Activated CD4-positive, alpha-beta T cell treated with anti-CD3 and anti-CD28 coated beads, Interleukin-2, Interleukin-4, amounts not matched to agents 100 ng/mL and 50 ng/mL, durations not matched to agents 16 hours and 8 hours (primary cell): ENCODE measurements around the gene ARHGAP15.

Experiments
- DNase-seq: peaks from one replicate; pipeline ENCODE4 v3.0.0-alpha.2; 2020; ENCODE audit warnings: low spot score

ARHGAP15 gene

GRCh38 chr2:143169105-143169504, 39.9 kb downstream of the ARHGAP15 start:
- no peak for DNase-seq

- DNase-seq = no peak
These were observed 42.6 kb downstream of the ARHGAP15 start for GRCh38 chr2:143171817-143172216.

GRCh38 chr2:143175438-143175837, 46.2 kb downstream of the ARHGAP15 start:
- peak; percentile 9 for DNase-seq

GRCh38 chr2:143176606-143177005, 47.4 kb downstream of the ARHGAP15 start:
- no peak for DNase-seq

DNA sequence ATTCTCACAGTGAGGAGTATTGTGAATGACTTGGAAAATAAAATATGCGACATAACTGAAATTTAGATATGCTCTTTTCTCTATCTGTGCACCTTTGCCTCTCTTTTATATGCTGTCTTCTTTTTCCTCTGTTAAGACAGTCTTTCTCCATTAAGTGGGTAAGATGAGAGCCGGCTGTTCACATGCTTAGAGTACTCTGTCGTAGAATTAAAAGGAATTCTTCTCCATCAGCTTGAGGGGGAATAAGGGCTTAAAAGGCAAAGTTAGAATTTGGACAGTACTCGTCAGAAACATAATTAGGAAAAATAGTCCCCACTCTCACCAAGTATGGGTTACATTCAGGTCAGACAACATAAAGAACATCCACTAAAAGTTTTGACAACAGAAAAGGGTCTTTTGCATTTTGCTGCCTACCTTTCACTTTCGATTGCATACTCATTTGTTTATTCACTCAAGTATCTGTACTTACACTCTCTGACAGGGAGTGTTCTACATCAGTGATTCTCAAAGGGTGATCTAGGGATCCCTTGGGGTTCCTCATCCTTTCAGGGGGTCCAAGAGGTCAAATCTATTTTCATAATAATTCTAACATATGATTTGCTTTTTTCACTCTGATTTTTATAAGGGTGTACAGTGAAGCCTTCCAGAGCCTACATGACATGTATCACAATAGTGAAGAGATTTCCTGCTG, 48.0 kb downstream of the ARHGAP15 start:
- DNase-seq = peak; percentile 2

DNA sequence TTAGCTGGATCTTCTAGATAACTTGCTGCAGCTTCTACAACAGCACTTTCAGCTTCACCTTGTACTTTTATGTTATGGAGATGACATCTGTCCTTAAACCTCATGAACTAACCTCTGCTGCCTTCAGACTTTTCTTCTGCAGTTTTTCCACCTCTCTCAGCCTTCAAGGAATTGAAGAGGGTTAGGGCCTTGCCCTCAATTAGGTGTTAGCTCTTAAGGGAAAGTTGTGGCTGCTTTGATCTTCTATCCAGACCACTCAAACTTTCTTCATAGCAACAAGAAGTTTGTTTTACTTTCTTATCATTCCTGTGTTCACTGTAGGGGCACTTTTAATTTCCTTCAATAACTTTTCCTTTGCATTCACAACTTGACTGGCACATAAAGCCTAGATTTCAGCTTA, 52.3 kb downstream of the ARHGAP15 start:
- no peak for DNase-seq

DNA sequence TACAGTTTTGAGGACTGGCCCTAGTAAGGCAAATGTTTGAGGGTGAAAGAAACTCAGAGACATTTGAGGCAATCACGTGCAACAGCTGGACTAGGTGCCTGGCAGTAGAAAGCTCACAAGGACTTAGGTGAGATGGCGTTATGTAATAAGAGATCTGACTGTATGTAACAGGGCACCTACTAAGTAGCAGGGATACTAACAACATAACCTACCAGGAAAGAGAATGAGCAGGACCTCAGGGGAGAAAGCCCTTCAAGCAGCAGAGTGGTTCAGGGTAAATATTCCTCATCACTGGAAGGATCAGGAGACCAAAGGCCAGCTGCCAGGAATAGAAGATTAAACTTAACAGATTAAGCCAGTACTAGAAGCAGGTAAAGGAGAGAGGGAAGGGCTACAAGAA, 53.4 kb downstream of the ARHGAP15 start:
- no peak for DNase-seq

- DNase-seq = peak; percentile 22
These were observed 54.7 kb downstream of the ARHGAP15 start for GRCh38 chr2:143183804-143184463.

DNA sequence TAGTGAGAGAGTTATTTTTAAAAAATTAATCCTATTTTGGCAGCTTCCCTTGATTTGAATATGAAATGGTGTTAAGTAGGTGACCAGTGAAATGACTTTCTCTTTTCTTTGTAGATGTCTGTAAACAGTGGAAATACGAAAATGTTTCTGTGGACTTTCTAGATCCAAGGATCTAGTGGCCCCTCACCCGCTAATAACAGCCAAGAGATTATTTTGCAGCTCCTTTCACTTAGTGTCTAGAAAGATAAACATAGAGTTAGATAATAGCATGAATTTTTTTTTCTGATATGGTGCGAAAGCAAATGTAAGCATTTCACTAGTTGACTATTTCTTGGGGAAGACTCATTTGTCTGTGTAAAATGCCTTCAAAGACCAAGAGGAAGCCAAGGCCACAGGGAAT, 57.7 kb downstream of the ARHGAP15 start:
- no peak for DNase-seq

- DNase-seq = no peak
These were observed 61.2 kb downstream of the ARHGAP15 start for GRCh38 chr2:143190431-143190830.

DNA sequence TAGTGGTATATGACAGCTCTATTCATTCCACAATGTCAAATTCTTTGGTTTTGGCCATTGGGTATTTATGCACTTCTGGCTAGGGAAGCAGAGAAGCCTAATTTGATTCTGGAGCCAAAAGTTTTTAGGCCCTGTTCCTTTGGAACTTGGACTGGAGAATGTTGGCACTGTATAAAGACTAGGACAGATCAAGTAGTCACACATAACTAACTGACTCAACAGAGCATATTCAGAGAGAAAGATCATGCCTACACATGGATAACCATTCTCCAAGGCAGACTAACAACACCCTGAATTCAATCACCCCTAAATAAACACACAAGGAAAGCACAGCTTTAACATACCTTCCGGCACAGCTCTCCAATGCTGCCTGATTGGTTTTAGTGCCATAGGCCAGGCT, 62.9 kb downstream of the ARHGAP15 start:
- DNase-seq = no peak

- DNase-seq = no peak
These were observed 63.5 kb downstream of the ARHGAP15 start for GRCh38 chr2:143192716-143193115.

- DNase-seq = no peak
These were observed 63.9 kb downstream of the ARHGAP15 start for GRCh38 chr2:143193121-143193520.

DNA sequence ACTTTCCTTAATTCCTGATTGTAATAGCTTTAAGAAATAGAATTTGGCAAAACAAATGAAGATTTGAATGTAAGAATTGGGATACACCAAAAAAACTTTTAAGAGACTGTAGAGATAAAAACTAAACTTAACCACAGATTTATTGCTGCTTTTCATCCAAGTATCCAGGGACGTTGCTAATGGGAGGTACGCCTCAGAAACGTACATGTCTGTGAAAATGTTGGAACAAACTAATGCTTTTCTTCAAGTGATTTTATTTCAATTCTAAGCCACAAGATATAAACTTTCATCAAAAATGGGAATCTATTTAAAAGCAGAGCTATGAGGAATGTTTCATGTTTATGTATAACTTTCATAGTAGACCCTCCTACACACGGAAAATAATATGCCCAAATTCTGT, 66.3 kb downstream of the ARHGAP15 start:
- DNase-seq = no peak

- DNase-seq = no peak
These were observed 74.8 kb downstream of the ARHGAP15 start for GRCh38 chr2:143204062-143204461.

DNA sequence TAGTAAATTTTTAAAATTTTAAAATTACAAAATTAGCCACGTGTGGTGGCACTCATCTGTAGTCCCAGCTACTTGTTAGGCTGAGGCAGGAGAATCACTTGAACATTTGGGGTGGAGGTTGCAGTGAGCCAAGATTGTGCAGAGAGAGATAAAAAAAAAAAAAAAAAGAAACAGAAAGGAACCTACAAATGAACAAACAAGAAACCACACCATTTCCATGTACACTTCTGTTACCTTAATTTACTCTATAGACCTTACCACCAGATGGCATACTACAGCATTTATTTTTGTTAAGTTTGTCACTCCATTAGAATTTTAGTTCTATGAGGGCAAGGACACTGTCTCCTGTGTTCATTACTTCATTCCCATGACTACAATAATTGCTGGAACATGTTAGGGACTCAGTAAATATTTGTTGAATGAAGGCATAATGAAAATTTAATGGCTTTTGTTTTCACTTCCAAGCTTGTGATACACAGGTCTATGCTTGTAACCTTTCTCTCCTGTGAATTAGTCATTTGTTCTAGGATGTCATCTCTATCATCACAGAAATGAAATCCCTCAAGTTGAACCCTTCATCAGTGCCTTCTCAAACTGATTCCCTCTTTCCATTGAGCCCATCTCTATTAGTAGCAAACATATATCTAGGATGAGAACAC, 76.0 kb downstream of the ARHGAP15 start:
- DNase-seq = peak; percentile 35

GRCh38 chr2:143209570-143210445, 80.6 kb downstream of the ARHGAP15 start:
- no peak for DNase-seq

DNA sequence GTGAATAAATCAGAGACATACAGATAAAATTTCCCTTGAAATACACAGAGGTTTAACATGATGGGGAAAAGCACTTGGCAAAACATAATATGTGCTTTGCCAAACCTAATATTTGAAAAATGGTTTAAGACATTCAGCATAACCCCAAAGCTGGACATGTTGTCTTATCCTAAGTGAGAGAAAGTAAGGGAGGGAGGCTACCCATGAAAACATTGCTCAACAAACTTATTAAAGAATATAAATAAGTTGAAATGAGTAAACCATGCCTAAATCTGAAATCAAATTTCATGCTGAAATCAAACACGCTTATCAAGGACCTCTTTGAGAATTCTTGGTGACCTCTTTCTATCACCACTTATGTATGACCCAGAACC, 81.2 kb downstream of the ARHGAP15 start:
- DNase-seq = no peak

DNA sequence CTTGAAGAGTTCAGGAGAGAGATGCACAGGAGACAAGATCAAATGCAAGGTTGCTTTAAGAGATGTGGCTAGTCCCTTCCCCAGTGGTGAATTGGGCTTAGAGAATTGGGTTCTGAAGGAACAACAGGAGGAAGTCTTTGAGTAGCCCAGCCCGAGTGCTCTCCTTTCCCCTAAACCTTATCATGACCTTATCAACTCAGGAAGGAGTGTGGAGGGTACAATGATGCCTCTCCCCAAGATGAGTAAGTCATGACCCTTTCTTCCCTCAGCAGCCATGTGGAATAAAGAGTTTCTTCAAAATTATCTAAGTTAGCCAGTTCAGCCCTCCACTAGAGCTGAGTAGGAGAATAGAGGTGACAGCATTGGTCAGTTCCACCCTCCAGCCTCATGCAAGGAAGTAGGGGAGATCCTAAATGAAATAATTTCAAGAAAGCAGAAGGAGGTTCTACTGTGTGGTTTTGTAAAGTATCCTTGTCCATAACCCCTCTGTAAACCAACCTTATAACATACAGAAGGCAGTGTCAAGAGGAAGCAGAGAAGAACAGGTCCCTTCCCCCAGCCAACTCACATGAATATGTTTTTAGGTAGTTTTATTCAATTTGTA, 88.4 kb downstream of the ARHGAP15 start:
- no peak for DNase-seq

DNA sequence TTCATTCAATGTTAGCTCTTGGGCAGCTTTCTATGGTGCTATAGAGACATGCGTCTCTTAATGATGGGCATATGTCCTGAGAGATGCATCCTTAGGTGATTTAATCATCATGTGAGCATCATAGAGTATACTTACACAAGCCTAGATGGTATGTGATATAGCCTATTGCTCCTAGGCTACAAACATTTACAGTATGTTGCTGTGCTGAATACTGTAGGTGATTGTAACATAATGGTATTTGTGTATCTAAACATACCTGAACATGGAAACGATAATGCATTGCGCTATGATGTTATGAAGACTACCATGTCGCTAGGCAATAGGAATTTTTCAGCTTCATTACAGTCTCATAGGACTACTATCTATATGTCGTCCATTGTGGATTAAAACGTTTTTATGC, 89.4 kb downstream of the ARHGAP15 start:
- DNase-seq = no peak

- no peak for DNase-seq
These were observed 90.0 kb downstream of the ARHGAP15 start for GRCh38 chr2:143219266-143219665.

GRCh38 chr2:143223556-143223955, 94.3 kb downstream of the ARHGAP15 start:
- no peak for DNase-seq
